ENCODE data around the gene SNX24. TPM values are rescaled to one million over a fixed set of nuclear protein-coding genes. Genes with fewer than 3 reads are reported as not detected.

The SNX24 gene, protein sequence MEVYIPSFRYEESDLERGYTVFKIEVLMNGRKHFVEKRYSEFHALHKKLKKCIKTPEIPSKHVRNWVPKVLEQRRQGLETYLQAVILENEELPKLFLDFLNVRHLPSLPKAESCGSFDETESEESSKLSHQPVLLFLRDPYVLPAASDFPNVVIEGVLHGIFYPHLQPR
- 1 to 10 TPM; 1.2 to 1.4 TPM for total RNA-seq

DNA sequence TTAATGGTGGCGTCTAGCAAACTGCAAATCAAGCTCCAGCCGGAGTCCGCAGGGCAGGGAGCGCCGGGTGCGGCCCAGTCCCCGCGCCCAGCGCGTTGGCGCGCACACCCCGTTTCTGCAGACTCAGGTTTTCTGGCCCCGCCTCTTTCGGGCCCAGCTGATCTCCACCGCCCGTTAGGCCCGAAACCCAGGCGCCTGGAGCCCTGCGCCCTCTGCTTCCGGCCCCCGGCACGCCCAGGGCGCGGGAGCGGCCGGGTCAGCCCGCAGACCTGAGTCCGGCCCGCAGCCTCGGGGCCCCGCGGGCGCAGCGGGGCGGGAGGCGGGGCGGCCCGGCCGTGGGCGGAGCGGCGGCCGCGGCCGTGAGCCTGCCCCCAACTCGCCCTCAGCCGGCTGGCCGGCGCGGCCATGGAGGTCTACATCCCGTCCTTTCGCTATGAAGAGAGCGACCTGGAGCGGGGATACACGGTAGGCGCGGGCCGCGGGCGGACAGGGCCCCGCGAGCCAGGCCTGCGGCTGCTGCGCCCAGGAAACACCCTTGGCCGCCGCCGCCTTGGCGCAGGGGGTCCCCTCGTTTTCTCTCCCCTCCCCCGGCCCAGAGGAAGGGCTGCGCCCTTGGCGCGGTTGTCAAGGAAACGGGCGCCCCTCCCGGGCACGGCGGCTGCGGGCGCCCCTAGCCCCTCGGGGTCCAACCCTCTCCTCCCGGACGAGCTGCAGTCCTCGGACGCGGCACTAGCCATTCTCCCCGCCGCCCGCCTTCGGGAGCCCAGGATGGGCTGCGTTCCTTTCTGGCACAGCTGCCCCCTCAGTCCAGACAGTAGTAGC, at the start of gene SNX24:
Gene SNX24, plus strand, starts transcription at position 385 of the 822 bp plus-strand sequence. Its CDS starts 21 bp downstream, at position 406.

DNA sequence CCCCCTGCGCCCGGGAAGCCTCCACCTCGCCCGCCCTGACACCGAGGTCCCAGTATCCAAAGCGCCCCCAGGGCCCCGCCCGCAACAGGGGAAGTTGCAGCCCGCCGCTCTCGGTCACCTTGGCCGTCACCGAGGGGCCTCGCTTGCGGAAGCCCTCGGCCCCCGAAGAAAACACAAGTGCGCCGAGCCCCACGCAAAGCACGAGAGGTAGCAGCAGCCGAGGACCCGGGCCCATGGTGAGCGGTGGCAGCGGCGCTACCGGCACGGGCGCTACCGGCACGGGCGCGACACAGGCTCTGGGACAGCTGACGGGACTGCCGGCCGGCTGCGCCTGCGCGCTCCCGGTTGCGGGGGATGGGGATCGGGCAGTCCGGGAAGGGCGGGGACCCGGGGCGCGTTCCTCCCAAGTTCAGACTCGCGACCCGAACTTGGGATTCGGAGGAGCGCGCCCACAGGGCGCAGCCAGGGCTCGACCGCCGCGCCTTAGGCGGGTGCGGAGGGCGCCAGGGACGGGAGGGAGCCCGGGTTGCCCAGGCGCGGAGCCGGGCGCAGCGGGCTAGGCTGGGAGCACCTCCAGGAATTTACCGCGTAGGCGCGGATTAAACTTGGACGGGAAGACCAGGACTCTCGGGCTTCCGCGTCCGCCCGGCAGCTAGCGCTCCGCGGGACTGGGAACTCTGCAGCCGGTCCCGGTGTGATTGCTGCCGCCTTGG, 191.1 kb downstream of the SNX24 start, which contains the start of gene PPIC:
Gene PPIC, minus strand, starts transcription at position 335 of the 713 bp plus-strand sequence. Its CDS starts 100 bp downstream, at position 235.

Other genes with a start within 250 kb of the SNX24 start
- 10 to 100 TPM; 36.4 to 40.5 TPM for gene SNX2, start 70.5 kb upstream of the SNX24 start, total RNA-seq
- not detected for gene PPIC, start 191.1 kb downstream of the SNX24 start, total RNA-seq
- not detected for gene PRDM6, start 243.6 kb downstream of the SNX24 start, total RNA-seq

Data from activated naive CD4-positive, alpha-beta T cell treated with anti-CD3 and anti-CD28 coated beads, Interleukin-2, amount 10 ng/mL, durations not matched to agents 5 hours and 36 hours (primary cell).